ENCODE measurements around the gene MSRB3.

MSRB3 gene

GRCh38 chr12:65389436-65389835, 111.0 kb downstream of the MSRB3 start:
- DNase-seq (ENCODE audit: low read depth in 3 of 3, low spot score in 1 of 3), result no peak

GRCh38 chr12:65391711-65392110, 113.2 kb downstream of the MSRB3 start:
- DNase-seq (ENCODE audit: low read depth in 3 of 3, low spot score in 1 of 3), result no peak

- no peak for DNase-seq (ENCODE audit: low read depth in 3 of 3, low spot score in 1 of 3)
Observed at GRCh38 chr12:65392491-65392890, 114.0 kb downstream of the MSRB3 start.

- DNase-seq (ENCODE audit: low read depth in 3 of 3, low spot score in 1 of 3), result no peak
Observed at GRCh38 chr12:65403188-65403587, 124.7 kb downstream of the MSRB3 start.

- DNase-seq (ENCODE audit: low read depth in 3 of 3, low spot score in 1 of 3), result no peak
Observed at GRCh38 chr12:65407388-65408149, 129.1 kb downstream of the MSRB3 start.

GRCh38 chr12:65408441-65408840, 130.0 kb downstream of the MSRB3 start:
- DNase-seq (ENCODE audit: low read depth in 3 of 3, low spot score in 1 of 3), result no peak

GRCh38 chr12:65409726-65410125, 131.2 kb downstream of the MSRB3 start:
- DNase-seq (ENCODE audit: low read depth in 3 of 3, low spot score in 1 of 3), result no peak

GRCh38 chr12:65411171-65411570, 132.7 kb downstream of the MSRB3 start:
- no peak for DNase-seq (ENCODE audit: low read depth in 3 of 3, low spot score in 1 of 3)

- no peak for DNase-seq (ENCODE audit: low read depth in 3 of 3, low spot score in 1 of 3)
Observed at GRCh38 chr12:65414526-65414925, 136.0 kb downstream of the MSRB3 start.

GRCh38 chr12:65415826-65416225, 137.3 kb downstream of the MSRB3 start:
- DNase-seq (ENCODE audit: low read depth in 3 of 3, low spot score in 1 of 3), result no peak

- no peak for DNase-seq (ENCODE audit: low read depth in 3 of 3, low spot score in 1 of 3)
Observed at GRCh38 chr12:65419284-65420072, 141.0 kb downstream of the MSRB3 start.

GRCh38 chr12:65420941-65421340, 142.5 kb downstream of the MSRB3 start:
- DNase-seq (ENCODE audit: low read depth in 3 of 3, low spot score in 1 of 3), result no peak

- DNase-seq (ENCODE audit: low read depth in 3 of 3, low spot score in 1 of 3), result no peak
Observed at GRCh38 chr12:65427646-65428045, 149.2 kb downstream of the MSRB3 start.

- DNase-seq (ENCODE audit: low read depth in 3 of 3, low spot score in 1 of 3), result no peak
Observed at GRCh38 chr12:65430006-65430405, 151.5 kb downstream of the MSRB3 start.

- no peak for DNase-seq (ENCODE audit: low read depth in 3 of 3, low spot score in 1 of 3)
Observed at GRCh38 chr12:65430571-65431306, 152.3 kb downstream of the MSRB3 start.

- no peak for DNase-seq (ENCODE audit: low read depth in 3 of 3, low spot score in 1 of 3)
Observed at GRCh38 chr12:65432114-65432513, 153.6 kb downstream of the MSRB3 start.

GRCh38 chr12:65432651-65433050, 154.2 kb downstream of the MSRB3 start:
- no peak for DNase-seq (ENCODE audit: low read depth in 3 of 3, low spot score in 1 of 3)

- DNase-seq (ENCODE audit: low read depth in 3 of 3, low spot score in 1 of 3), result no peak
Observed at GRCh38 chr12:65434737-65435136, 156.3 kb downstream of the MSRB3 start.

- DNase-seq (ENCODE audit: low read depth in 3 of 3, low spot score in 1 of 3), result no peak
Observed at GRCh38 chr12:65443038-65443437, 164.6 kb downstream of the MSRB3 start.

GRCh38 chr12:65444996-65445395, 166.5 kb downstream of the MSRB3 start:
- DNase-seq (ENCODE audit: low read depth in 3 of 3, low spot score in 1 of 3), result no peak

GRCh38 chr12:65446901-65447300, 168.4 kb downstream of the MSRB3 start:
- no peak for DNase-seq (ENCODE audit: low read depth in 3 of 3, low spot score in 1 of 3)

GRCh38 chr12:65449400-65449799, 170.9 kb downstream of the MSRB3 start:
- no peak for DNase-seq (ENCODE audit: low read depth in 3 of 3, low spot score in 1 of 3)

Data from stimulated activated CD4-positive, alpha-beta T cell treated with anti-CD3 and anti-CD28 coated beads, TNF-alpha, amount 100 ng/mL, for 1 hour (primary cell).